Endothelial cell of umbilical vein (primary cell): ENCODE measurements around the gene KCNJ12. TPM values are rescaled to one million over a fixed set of nuclear protein-coding genes. Genes with fewer than 3 reads are reported as not detected.

Experiments
- BruUV-seq: library from RNA; stranded (reverse); fragments of 400-500 nt; replicated peaks from 2 replicates; lab custom pipeline; 2021; lab: Mats Ljungman, UMichigan
- CTCF ChIA-PET: fragments of 300-600, 350-600 bp; sonication (Branson Sonifier 250); formaldehyde crosslinking; loops from one replicate; lab custom pipeline; 2021; ENCODE audit warnings: antibody characterized with exemption, inconsistent platforms; lab: Charles Lee
- POLR2A ChIA-PET: fragments of 300-600, 350-600 bp; sonication (Branson Sonifier 250); formaldehyde crosslinking; loops from one replicate; lab custom pipeline; 2021; ENCODE audit warnings: antibody characterized with exemption, inconsistent platforms; lab: Charles Lee
- DNase-seq: peaks from one replicate; pipeline ENCODE4 v3.0.0-alpha.2; 2011; ENCODE audit warnings: low read depth, low spot score
- FAIRE-seq: peaks from 2 replicates; lab custom pipeline; 2011; peaks lifted over from hg19 to GRCh38; lab: Jason Lieb, UNC
- H2AFZ ChIP-seq: 2 replicates; pipeline ENCODE4 v1.6.0; 2012; ENCODE audit warnings: low read depth, low read length, control low read depth, inconsistent platforms
- H3K27ac ChIP-seq: 2 replicates; pipeline ENCODE4 v1.5.1; 2011; ENCODE audit warnings: low read depth, mild to moderate bottlenecking, control low read depth, low read length, moderate library complexity; ENCODE audit not compliant: insufficient read depth
- H3K27me3 ChIP-seq, 2 experiments: 2 replicates each; pipeline versions ENCODE4 v1.6.0 to v1.6.1; 2011; ENCODE audit warnings: low read length in 2 of 2, mixed read lengths in 1 of 2; ENCODE audit not compliant: control insufficient read depth in 2 of 2, insufficient read depth in 2 of 2
- H3K36me3 ChIP-seq, 2 experiments: 2 replicates in 1 of 2; 3 replicates in 1 of 2; pipeline ENCODE4 v1.5.1; 2011; ENCODE audit warnings: low read length in 2 of 2, mild to moderate bottlenecking in 1 of 2, moderate library complexity in 1 of 2; ENCODE audit not compliant: control insufficient read depth in 2 of 2, insufficient read depth in 2 of 2; ENCODE audit errors: extremely low read depth in 1 of 2
- H3K4me1 ChIP-seq: 3 replicates; pipeline ENCODE4 v1.5.1; 2011; ENCODE audit warnings: mild to moderate bottlenecking, low read length; ENCODE audit not compliant: control insufficient read depth, insufficient read depth; ENCODE audit errors: extremely low read depth
- H3K4me2 ChIP-seq: 2 replicates; pipeline ENCODE4 v1.6.1; 2011; ENCODE audit warnings: low read length, control low read depth, mixed read lengths; ENCODE audit not compliant: insufficient read depth
- H3K4me3 ChIP-seq, 3 experiments: fragments of 200-600 bp in 1 of 3; sonication (generic), shearing (Covaris generic) in 1 of 3; replicated peaks in 1 of 3; 2 replicates each; pipeline ENCODE4 v1.5.1; 2011 to 2016; ENCODE audit warnings: control low read depth in 3 of 3, low read length in 3 of 3, mild to moderate bottlenecking in 2 of 3, inconsistent platforms in 1 of 3, low read depth in 1 of 3, moderate library complexity in 1 of 3; ENCODE audit not compliant: insufficient read depth in 1 of 3
- H3K79me2 ChIP-seq: 2 replicates; pipeline ENCODE4 v1.6.0; 2012; ENCODE audit warnings: low read length, inconsistent platforms; ENCODE audit not compliant: control insufficient read depth, insufficient read depth
- H3K9ac ChIP-seq: replicated peaks from 2 replicates; pipeline ENCODE3; 2011; ENCODE audit warnings: low read length, control low read depth; ENCODE audit not compliant: insufficient read depth; ENCODE audit errors: extremely low read depth
- H3K9me1 ChIP-seq: replicated peaks from 3 replicates; pipeline ENCODE4 v1.6.0; 2011; ENCODE audit warnings: mild to moderate bottlenecking, low read length; ENCODE audit not compliant: control insufficient read depth, insufficient read depth; ENCODE audit errors: extremely low read depth
- H3K9me3 ChIP-seq: replicated peaks from 2 replicates; pipeline ENCODE4 v1.5.1; 2012; ENCODE audit warnings: low read length, inconsistent platforms; ENCODE audit not compliant: control insufficient read depth, insufficient read depth
- H4K20me1 ChIP-seq: replicated peaks from 2 replicates; pipeline ENCODE3; 2011; ENCODE audit warnings: mild to moderate bottlenecking, low read length; ENCODE audit not compliant: control insufficient read depth, insufficient read depth; ENCODE audit errors: extremely low read depth
- CTCF ChIP-seq, 2 donors: IDR thresholded peaks; 1 replicate in 1 of 2; 2 replicates in 1 of 2; pipeline ENCODE4 v1.5.1; 2011; ENCODE audit warnings: low read length in 2 of 2, mild to moderate bottlenecking in 2 of 2, moderate library complexity in 2 of 2, control low read depth in 1 of 2, inconsistent platforms in 1 of 2, low read depth in 1 of 2; ENCODE audit not compliant: insufficient read depth in 1 of 2; ENCODE audit errors: extremely low read depth in 1 of 2
- EZH2 ChIP-seq: IDR thresholded peaks from 2 replicates; pipeline ENCODE4 v1.6.1; 2012; ENCODE audit warnings: borderline replicate concordance, low read depth, mild to moderate bottlenecking, moderate library complexity, low read length, inconsistent platforms; ENCODE audit not compliant: severe bottlenecking
- FOS ChIP-seq: IDR thresholded peaks from 2 replicates; pipeline ENCODE4 v1.6.1; 2011; ENCODE audit warnings: mild to moderate bottlenecking, low read length, moderate library complexity, borderline replicate concordance; ENCODE audit not compliant: insufficient read depth
- GATA2 ChIP-seq: IDR thresholded peaks from 2 replicates; pipeline ENCODE4 v1.7.0; 2011; ENCODE audit warnings: low read depth, mild to moderate bottlenecking, moderate library complexity, mixed read lengths, low read length; ENCODE audit not compliant: insufficient read length, insufficient read depth
- JUN ChIP-seq: IDR thresholded peaks from 2 replicates; pipeline ENCODE4 v1.6.1; 2011; ENCODE audit warnings: borderline replicate concordance, low read depth; ENCODE audit not compliant: insufficient read length, insufficient read depth
- MAX ChIP-seq: IDR thresholded peaks from 2 replicates; pipeline ENCODE4 v1.6.1; 2011; ENCODE audit not compliant: insufficient read depth, insufficient read length
- MYC ChIP-seq: IDR thresholded peaks from one replicate; pipeline ENCODE4 v1.6.1; 2011; ENCODE audit warnings: mild to moderate bottlenecking, low read depth, low read length
- POLR2A ChIP-seq: IDR thresholded peaks from 2 replicates; pipeline ENCODE4 v1.6.1; 2012; ENCODE audit warnings: low read depth, mild to moderate bottlenecking, control low read depth, low read length
- POLR2AphosphoS5 ChIP-seq: IDR thresholded peaks from 2 replicates; pipeline ENCODE4 v1.6.1; 2012; ENCODE audit warnings: low read depth, mild to moderate bottlenecking, control low read depth, low read length, moderate library complexity; ENCODE audit not compliant: insufficient read depth
- dilution Hi-C: fragments of 300-500 bp; cut with MboI; formaldehyde crosslinking; loops from one replicate; pipeline ENCODE4 v1.15.0; 2019; ENCODE audit warnings: low sequenced_read_pairs; ENCODE audit not compliant: extremely low pct_ligation_motif_present
- intact Hi-C: fragments of 100-400 bp; cut with micrococcal nuclease; formaldehyde crosslinking; loops from one replicate; pipeline ENCODE4 v1.10.0; 2022
- polyA plus RNA-seq, 4 experiments: library from polyadenylated mRNA; depleted of rRNA in 3 of 4; stranded (reverse) in 3 of 4; unstranded in 1 of 4; fragments of >200 nt; gene quantifications; 2 replicates each; pipeline versions ENCODE4 v1.2.1 to v1.2.3, GENCODE V29; 2011 to 2012; ENCODE audit warnings: missing spikeins in 1 of 4
- total RNA-seq: library from RNA; stranded (reverse); gene quantifications from 2 replicates; pipeline ENCODE4 v1.2.3, GENCODE V29; 2021

The KCNJ12 gene
- total and polyA plus RNA-seq, 2 donors (not counting 3 experiments of a cell fraction or from before 2014, with no cell fraction given): 0.19 to 0.44 TPM

- H2AFZ ChIP-seq: no peak overlapping the region
- ChIA-PET POLR2A (no interaction called here), CTCF (no interaction called here)
- H3K9me1 ChIP-seq: no peaks in the 10 kb centered on the region
- no peaks in the 10 kb centered on the region for H3K9me3 ChIP-seq
- H3K79me2 ChIP-seq: no peaks in the 10 kb centered on the region
- no peak for FAIRE-seq
- H3K27ac ChIP-seq: no peak overlapping the region
- H3K4me1 ChIP-seq: no peaks in the 10 kb centered on the region
- no peak overlapping the region for H3K9ac ChIP-seq
- DNase-seq: no peak
- no peaks in the 10 kb centered on the region for H3K36me3 ChIP-seq
- dilution Hi-C loops: no loop called here
- TF ChIP-seq FOS: no peak
- no peak for TF ChIP-seq CTCF (IDR thresholded peaks at IDR 0.05; ENCODE audit: extremely low read depth in 1 of 2, insufficient read depth in 1 of 2, low read depth in 1 of 2, low read length in 2 of 2)
- TF ChIP-seq POLR2A: no peak
- no peak for TF ChIP-seq JUN
- TF ChIP-seq EZH2: no peak
- TF ChIP-seq POLR2AphosphoS5: no peak
- no peak for TF ChIP-seq MAX
- no peak for TF ChIP-seq GATA2
- no peak for TF ChIP-seq MYC
- no peak overlapping the region for H3K4me2 ChIP-seq
- intact Hi-C loops: no loop called here
- no peaks in the 10 kb centered on the region for H4K20me1 ChIP-seq
- H3K4me3 ChIP-seq: no peak overlapping the region
- H3K27me3 ChIP-seq: no peaks in the 10 kb centered on the region
- no TSS peak for BruUV-seq
These were observed 16.1 kb upstream of the KCNJ12 start for GRCh38 chr17:21360048-21360447.
